HG03571 (cell line): ENCODE results near the gene ABLIM1.

ENCODE experiments used
- ATAC-seq: cut with Tn5 transposase; IDR thresholded peaks from one replicate; pipeline ENCODE4 v1.9.1; 2021; ENCODE audit not compliant: unreplicated experiment

Gene ABLIM1

GRCh38 chr10:114624951-114625780, 32.9 kb downstream of the ABLIM1 start:
- no peak for ATAC-seq

- no peak for ATAC-seq
Measured at GRCh38 chr10:114624422-114624821, 33.7 kb downstream of the ABLIM1 start.

GRCh38 chr10:114623661-114624294, 34.3 kb downstream of the ABLIM1 start:
- ATAC-seq: no peak

- no peak for ATAC-seq
Measured at GRCh38 chr10:114623155-114623554, 34.9 kb downstream of the ABLIM1 start.

GRCh38 chr10:114618722-114619121, 39.4 kb downstream of the ABLIM1 start:
- ATAC-seq: no peak

DNA sequence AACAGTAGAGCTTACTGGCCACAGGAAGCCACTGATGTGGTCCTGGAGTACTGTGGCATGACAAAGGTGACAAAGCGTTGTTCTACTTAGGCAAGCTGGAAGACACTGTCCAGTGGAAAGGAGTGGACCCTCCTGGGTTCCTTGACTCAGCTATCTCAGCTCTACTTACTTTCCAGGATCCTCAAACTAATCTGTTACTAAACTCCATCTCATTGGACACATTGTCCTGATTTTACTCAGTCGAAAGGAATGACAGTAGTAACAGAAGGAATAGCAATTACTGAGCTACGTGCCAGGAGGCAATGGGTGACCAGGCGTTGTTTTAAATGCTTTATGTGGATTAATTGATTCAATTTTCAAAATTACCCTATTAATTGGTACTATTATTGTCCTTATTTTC, 41.6 kb downstream of the ABLIM1 start:
- ATAC-seq: no peak

GRCh38 chr10:114616103-114616502, 42.0 kb downstream of the ABLIM1 start:
- no peak for ATAC-seq

- no peak for ATAC-seq
Measured at GRCh38 chr10:114615600-114616007, 42.5 kb downstream of the ABLIM1 start.

GRCh38 chr10:114613237-114613979, 44.7 kb downstream of the ABLIM1 start:
- ATAC-seq: no peak

GRCh38 chr10:114611617-114612016, 46.5 kb downstream of the ABLIM1 start:
- ATAC-seq: no peak

DNA sequence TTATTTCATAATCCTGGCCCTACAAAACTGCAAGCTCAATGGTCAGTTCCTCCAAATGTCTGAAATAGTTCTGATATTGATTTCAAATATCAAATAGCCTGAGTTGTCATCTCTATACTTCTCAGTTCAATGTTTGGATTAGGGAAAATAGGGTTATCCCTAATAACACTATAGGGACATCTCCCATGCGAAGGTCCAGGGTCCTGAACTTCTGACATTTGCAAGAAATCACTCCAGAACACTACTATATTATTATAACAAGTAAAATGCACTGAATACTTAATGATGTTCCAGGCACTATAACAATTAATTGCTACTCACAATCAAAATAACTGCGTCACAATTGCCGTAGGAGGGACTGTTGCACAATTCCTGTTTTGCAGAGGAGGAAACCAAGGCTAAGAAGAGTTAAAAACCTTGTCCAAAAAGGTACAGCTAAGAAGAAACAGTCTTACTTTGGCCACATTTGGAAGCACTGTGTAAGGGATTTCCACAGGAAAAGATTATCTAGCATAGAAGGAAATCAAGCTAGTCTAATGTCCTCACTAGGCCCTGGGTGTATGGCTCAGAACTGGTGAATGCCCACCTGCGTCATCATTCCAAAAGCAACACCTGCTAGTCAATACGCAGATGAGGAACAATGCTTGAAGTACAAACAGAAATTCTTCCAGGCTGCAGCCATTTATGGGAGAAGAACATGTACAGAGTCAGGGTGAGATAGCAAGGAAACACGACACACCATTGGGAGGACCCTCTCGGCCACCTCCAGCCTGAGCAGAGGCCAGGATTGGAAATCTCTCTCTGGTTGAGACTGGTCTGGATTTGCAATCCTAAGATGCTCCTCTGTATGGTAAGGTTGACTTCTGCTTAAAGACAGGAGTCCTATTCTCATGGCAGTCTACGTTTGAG, 48.3 kb downstream of the ABLIM1 start:
- no peak for ATAC-seq

DNA sequence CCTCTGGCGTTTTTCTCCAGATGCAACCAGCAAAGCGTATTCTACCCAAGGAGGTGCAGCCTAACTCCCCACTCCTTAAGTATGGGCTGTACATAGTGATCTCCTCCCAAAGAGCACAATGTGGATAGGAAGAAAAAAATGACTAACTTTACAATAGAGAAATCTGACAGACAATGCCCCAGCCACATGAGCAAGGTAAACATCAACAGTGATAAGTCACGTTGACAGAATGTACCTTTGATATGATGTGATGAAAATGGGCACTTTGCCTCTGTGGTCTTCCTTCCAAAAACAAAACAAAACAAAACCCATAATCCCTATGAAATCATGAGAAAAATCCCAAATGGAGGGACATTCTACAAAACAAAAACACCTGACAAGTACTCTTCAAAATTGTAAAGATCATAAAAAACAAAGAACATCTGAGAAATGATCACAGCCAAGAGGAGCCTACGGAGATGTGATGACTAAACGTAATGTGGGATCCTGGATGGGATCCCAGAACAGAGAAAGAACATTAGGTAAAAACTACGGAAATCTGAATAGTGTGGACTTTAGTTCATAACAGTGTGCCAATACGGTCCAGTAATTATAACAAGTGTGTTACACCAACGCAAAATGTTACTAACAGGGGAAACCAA, 50.6 kb downstream of the ABLIM1 start:
- no peak for ATAC-seq

GRCh38 chr10:114605155-114605797, 52.8 kb downstream of the ABLIM1 start:
- ATAC-seq: no peak

- no peak for ATAC-seq
Measured at GRCh38 chr10:114604357-114605130, 53.5 kb downstream of the ABLIM1 start.

GRCh38 chr10:114603948-114604347, 54.1 kb downstream of the ABLIM1 start:
- ATAC-seq: no peak

GRCh38 chr10:114603303-114603702, 54.8 kb downstream of the ABLIM1 start:
- no peak for ATAC-seq

DNA sequence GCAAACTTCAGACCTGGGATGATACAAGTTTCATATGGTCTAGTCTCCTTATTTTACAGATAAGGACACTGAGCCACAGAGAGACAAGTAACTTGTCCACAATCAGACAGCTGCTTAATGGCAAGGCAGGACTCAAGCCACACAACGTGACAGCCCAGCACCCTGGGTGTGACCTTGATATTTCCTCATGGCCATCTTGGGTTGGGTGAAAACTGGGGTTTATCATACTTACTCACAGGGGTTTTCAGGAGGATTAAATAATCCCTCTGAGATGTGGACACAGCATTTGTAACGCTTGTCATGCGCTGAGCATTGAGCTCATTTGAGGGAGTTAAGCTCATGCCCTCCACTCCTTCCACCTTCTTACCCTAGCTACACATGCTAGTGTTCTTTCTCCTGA, 58.0 kb downstream of the ABLIM1 start:
- no peak for ATAC-seq

- no peak for ATAC-seq
Measured at GRCh38 chr10:114596793-114597192, 61.3 kb downstream of the ABLIM1 start.
